ENCODE results near the gene HTD2. TPM values are rescaled to one million over a fixed set of nuclear protein-coding genes. Genes with fewer than 3 reads are reported as not detected.
"Not testable (repeated sequence)": the region's sequence is repeated elsewhere in the genome, so short reads cannot be mapped to it uniquely, and the experiment has no call there.

The HTD2 gene
- total RNA-seq, 1 experiment from 2014 or later, result 8.2 TPM

DNA sequence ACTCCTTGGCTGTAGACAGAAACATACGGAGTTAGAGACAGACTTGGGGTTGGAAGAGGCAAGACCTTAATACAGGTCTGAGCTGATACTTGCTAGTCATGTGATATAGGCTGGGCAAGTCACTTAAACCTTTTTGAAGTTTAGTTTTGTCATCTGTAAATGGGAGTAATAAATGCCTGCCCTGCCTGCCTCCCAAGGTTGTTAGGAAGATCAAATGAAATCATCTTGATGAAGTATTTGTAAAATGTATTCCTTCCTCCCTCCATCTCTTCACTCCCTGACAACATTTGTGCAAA is 29.3 kb downstream of the HTD2 start:
- DNase-seq, result no peak
- H3K4me1 ChIP-seq, result no peaks in the 10 kb centered on the region
- Mint-ChIP-seq H3K36me3 (ENCODE audit: insufficient read depth, unreplicated experiment) (peaks cover 5% of the 10 kb centered on the region), H3K27ac (ENCODE audit: unreplicated experiment) (peak overlapping the region; percentile 77), H3K27me3 (ENCODE audit: insufficient read depth, unreplicated experiment) (no peaks in the 10 kb centered on the region), H3K4me1 (ENCODE audit: low read depth, unreplicated experiment) (peaks cover 13% of the 10 kb centered on the region), H3K4me3 (ENCODE audit: unreplicated experiment) (no peak overlapping the region), H3K9me3 (ENCODE audit: unreplicated experiment) (no peaks in the 10 kb centered on the region)
- no TSS peak for BruUV-seq (replicated peaks)
- ChIA-PET CTCF (interaction anchor here (1.0 to 1.2 kb wide), 2 partner anchors 80 to 270 kb away, joined by 3 to 4 read pairs; no protein-coding TSS in a partner anchor), POLR2A (interaction anchor here (0.5 kb wide), 1 partner anchor 10 kb away, joined by 3 read pairs; no protein-coding TSS in a partner anchor)
- H3K36me3 ChIP-seq (ENCODE audit: control insufficient read depth, insufficient read depth, low read length), result no peaks in the 10 kb centered on the region
- H3K27me3 ChIP-seq (replicated peaks; ENCODE audit: control insufficient read depth, insufficient read depth, low read length), result no peaks in the 10 kb centered on the region; the same call in 1 of the 2 replicates
- H3K4me3 ChIP-seq (ENCODE audit: low read depth, low read length), result no peak overlapping the region
- TF ChIP-seq, protein P1, sequence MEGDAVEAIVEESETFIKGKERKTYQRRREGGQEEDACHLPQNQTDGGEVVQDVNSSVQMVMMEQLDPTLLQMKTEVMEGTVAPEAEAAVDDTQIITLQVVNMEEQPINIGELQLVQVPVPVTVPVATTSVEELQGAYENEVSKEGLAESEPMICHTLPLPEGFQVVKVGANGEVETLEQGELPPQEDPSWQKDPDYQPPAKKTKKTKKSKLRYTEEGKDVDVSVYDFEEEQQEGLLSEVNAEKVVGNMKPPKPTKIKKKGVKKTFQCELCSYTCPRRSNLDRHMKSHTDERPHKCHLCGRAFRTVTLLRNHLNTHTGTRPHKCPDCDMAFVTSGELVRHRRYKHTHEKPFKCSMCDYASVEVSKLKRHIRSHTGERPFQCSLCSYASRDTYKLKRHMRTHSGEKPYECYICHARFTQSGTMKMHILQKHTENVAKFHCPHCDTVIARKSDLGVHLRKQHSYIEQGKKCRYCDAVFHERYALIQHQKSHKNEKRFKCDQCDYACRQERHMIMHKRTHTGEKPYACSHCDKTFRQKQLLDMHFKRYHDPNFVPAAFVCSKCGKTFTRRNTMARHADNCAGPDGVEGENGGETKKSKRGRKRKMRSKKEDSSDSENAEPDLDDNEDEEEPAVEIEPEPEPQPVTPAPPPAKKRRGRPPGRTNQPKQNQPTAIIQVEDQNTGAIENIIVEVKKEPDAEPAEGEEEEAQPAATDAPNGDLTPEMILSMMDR (IDR thresholded peaks at IDR 0.05; ENCODE audit: insufficient read depth in 1 of 2, low read depth in 1 of 2, low read length in 1 of 2, severe bottlenecking in 1 of 2, unreplicated experiment in 1 of 2), result no peak
- intact Hi-C loops (cut with micrococcal nuclease; ENCODE audit: unreplicated experiment), result no loop called here
- no peaks in the 10 kb centered on the region for H3K9me3 ChIP-seq

DNA sequence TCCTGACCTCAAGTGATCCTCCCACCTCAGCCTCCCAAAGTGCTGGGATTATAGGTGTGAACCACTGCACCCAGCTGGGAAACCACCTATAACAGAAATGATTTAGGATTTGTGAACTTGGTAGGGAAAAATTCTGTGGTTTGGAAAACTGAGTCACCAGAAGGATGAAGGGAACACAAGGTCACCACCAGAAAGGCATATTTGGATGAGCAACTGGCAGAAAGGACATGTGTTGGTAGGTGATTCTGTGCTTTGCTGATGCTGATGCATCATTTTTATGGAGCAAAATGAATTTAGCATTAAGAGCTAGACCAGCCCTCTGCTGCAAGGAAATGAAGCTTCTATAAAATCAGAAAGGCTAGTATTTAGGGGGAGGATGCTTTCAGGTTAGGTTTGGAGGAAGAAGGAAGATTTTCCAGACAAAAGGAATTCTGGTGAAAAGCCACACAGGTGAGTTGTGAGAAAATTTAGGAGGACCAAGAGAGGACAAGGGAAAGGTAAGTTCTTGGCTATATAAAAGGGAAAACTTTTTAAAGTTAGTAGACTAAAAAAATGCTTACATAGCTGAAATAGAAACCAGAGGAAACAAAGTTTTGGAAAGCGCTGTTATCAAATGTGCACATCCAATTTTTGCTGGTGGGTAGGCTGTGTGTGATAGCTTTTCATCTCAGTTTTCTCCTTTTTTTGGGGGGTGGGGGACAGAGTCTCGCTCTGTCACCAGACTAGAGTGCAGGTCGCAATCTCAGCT is 30.0 kb downstream of the HTD2 start:
- Histone ChIP-seq H3K27me3 (replicated peaks; ENCODE audit: control insufficient read depth, insufficient read depth, low read length) (no peaks in the 10 kb centered on the region; the same call in 1 of the 2 replicates), H3K4me1 (no peaks in the 10 kb centered on the region), H3K4me3 (ENCODE audit: low read depth, low read length) (no peak overlapping the region), H3K36me3 (ENCODE audit: control insufficient read depth, insufficient read depth, low read length) (no peaks in the 10 kb centered on the region), H3K9me3 (no peaks in the 10 kb centered on the region)
- TF ChIP-seq, protein P1 (IDR thresholded peaks at IDR 0.05; ENCODE audit: insufficient read depth in 1 of 2, low read depth in 1 of 2, low read length in 1 of 2, severe bottlenecking in 1 of 2, unreplicated experiment in 1 of 2), result no peak
- Mint-ChIP-seq H3K4me3 (ENCODE audit: unreplicated experiment) (no peak overlapping the region), H3K27ac (ENCODE audit: unreplicated experiment) (no peak overlapping the region), H3K4me1 (ENCODE audit: low read depth, unreplicated experiment) (peaks cover 13% of the 10 kb centered on the region), H3K36me3 (ENCODE audit: insufficient read depth, unreplicated experiment) (peaks cover 5% of the 10 kb centered on the region), H3K27me3 (ENCODE audit: insufficient read depth, unreplicated experiment) (no peaks in the 10 kb centered on the region), H3K9me3 (ENCODE audit: unreplicated experiment) (no peaks in the 10 kb centered on the region)
- no peak for DNase-seq
- no TSS peak for BruUV-seq (replicated peaks)
- ChIA-PET POLR2A (no interaction called here), CTCF (interaction anchor here (0.6 to 1.0 kb wide), 2 partner anchors 25 to 270 kb away, joined by 3 to 4 read pairs; no protein-coding TSS in a partner anchor)
- intact Hi-C loops (cut with micrococcal nuclease; ENCODE audit: unreplicated experiment), result no loop called here

DNA sequence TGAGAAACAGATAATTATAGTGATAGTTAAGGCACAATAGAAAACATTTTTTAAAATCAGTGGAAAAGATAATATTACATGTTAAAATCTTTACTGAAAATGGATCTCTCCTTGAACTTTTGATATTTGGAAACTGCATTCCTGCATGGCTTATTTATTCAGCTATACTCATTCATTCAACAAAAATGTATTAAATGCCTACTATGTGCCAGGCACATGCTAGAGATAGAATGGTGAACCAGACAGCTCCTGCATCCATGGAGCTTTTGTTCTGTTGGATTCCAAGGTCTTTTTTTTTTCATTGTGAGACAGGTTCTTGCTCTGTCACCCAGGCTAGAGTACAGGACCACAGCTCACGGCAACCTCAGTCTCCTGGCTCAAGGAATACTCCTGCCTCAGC is 30.9 kb downstream of the HTD2 start:
- Mint-ChIP-seq H3K9me3 (ENCODE audit: unreplicated experiment) (no peaks in the 10 kb centered on the region), H3K27ac (ENCODE audit: unreplicated experiment) (no peak overlapping the region), H3K27me3 (ENCODE audit: insufficient read depth, unreplicated experiment) (no peaks in the 10 kb centered on the region), H3K4me1 (ENCODE audit: low read depth, unreplicated experiment) (peaks cover 13% of the 10 kb centered on the region), H3K36me3 (ENCODE audit: insufficient read depth, unreplicated experiment) (peaks cover 5% of the 10 kb centered on the region), H3K4me3 (ENCODE audit: unreplicated experiment) (no peak overlapping the region)
- ChIA-PET POLR2A (no interaction called here), CTCF (interaction anchor here (0.6 kb wide), 1 partner anchor 24 kb away, joined by 4 read pairs; no protein-coding TSS in a partner anchor)
- no peaks in the 10 kb centered on the region for H3K4me1 ChIP-seq
- H3K9me3 ChIP-seq, result no peaks in the 10 kb centered on the region
- no TSS peak for BruUV-seq (replicated peaks)
- TF ChIP-seq, protein P1 (IDR thresholded peaks at IDR 0.05; ENCODE audit: insufficient read depth in 1 of 2, low read depth in 1 of 2, low read length in 1 of 2, severe bottlenecking in 1 of 2, unreplicated experiment in 1 of 2), result no peak
- no peaks in the 10 kb centered on the region for H3K27me3 ChIP-seq (replicated peaks; ENCODE audit: control insufficient read depth, insufficient read depth, low read length)
- H3K36me3 ChIP-seq (ENCODE audit: control insufficient read depth, insufficient read depth, low read length), result no peaks in the 10 kb centered on the region
- DNase-seq, result no peak
- no peak overlapping the region for H3K4me3 ChIP-seq (ENCODE audit: low read depth, low read length)
- intact Hi-C loops (cut with micrococcal nuclease; ENCODE audit: unreplicated experiment), result no loop called here

DNA sequence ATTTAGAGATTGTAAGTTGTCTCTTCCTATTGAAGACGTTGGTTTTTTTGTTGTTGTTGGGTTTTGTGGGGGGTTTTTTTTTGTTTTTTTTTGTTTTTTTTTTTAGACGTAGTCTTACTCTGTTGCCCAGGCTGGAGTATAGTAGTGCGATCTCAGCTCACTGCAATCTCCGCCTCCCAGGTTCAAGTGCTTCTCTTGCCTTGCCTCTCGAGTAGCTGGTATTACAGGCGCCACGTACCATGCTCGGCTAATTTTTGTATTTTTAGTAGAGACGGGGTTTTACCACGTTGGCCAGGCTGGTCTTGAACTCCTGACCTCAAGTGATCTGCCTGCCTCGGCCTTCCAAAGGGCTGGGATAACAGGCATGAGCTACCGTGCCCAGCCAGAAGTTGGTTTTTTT is 32.8 kb downstream of the HTD2 start:
- H3K4me3 Mint-ChIP-seq (ENCODE audit: unreplicated experiment); H3K27me3 Mint-ChIP-seq (ENCODE audit: insufficient read depth, unreplicated experiment); H3K36me3 ChIP-seq (ENCODE audit: control insufficient read depth, insufficient read depth, low read length); H3K9me3 Mint-ChIP-seq (ENCODE audit: unreplicated experiment); BruUV-seq (replicated peaks); H3K36me3 Mint-ChIP-seq (ENCODE audit: insufficient read depth, unreplicated experiment); H3K27me3 ChIP-seq (replicated peaks; ENCODE audit: control insufficient read depth, insufficient read depth, low read length); H3K27ac Mint-ChIP-seq (ENCODE audit: unreplicated experiment); H3K4me3 ChIP-seq (ENCODE audit: low read depth, low read length); POLR2A ChIA-PET; CTCF ChIA-PET; H3K9me3 ChIP-seq; DNase-seq; H3K4me1 ChIP-seq; intact Hi-C loops (cut with micrococcal nuclease; ENCODE audit: unreplicated experiment): not testable (repeated sequence)
- peaks cover 13% of the 10 kb centered on the region for H3K4me1 Mint-ChIP-seq (ENCODE audit: low read depth, unreplicated experiment)
